ENCODE data around the gene KCNAB2. TPM values are rescaled to one million over a fixed set of nuclear protein-coding genes. Genes with fewer than 3 reads are reported as not detected.
"Not testable (repeated sequence)": the region's sequence is repeated elsewhere in the genome, so short reads cannot be mapped to it uniquely, and the experiment has no call there.

The KCNAB2 gene
- total RNA-seq, 2 donors from 2014 or later: 9.3 to 14.3 TPM

DNA sequence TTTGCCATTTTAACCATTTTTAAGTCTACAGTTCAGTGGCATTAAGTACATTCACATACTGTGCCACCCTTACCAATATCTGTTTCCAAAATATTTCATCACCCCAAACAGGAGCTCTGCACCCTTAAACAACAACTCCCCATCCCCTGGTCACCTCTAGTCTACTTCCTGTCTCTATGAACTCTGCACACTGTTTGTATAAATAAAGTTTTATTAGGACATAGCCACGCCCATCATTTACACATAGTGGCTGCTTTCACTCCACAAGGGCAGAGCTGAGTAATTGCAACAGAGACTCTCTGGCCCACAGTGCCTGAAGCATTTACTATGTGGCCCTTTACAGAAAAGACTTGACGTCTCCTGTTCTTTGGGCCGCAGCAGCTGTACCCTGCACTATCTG is 30.1 kb downstream of the KCNAB2 start:
- no peaks in the 10 kb centered on the region for H3K4me1 ChIP-seq

GRCh38 chr1:6077061-6077460 is 31.4 kb downstream of the KCNAB2 start:
- not testable (repeated sequence) for H3K4me1 ChIP-seq; H3K27ac ChIP-seq; DNase-seq (ENCODE audit: low spot score); H3K4me3 ChIP-seq; H3K9me3 ChIP-seq; H3K27me3 ChIP-seq; H3K36me3 ChIP-seq

More for the DNA sequence above, 30.1 kb downstream of the KCNAB2 start:
- TF ChIP-seq, protein P1, sequence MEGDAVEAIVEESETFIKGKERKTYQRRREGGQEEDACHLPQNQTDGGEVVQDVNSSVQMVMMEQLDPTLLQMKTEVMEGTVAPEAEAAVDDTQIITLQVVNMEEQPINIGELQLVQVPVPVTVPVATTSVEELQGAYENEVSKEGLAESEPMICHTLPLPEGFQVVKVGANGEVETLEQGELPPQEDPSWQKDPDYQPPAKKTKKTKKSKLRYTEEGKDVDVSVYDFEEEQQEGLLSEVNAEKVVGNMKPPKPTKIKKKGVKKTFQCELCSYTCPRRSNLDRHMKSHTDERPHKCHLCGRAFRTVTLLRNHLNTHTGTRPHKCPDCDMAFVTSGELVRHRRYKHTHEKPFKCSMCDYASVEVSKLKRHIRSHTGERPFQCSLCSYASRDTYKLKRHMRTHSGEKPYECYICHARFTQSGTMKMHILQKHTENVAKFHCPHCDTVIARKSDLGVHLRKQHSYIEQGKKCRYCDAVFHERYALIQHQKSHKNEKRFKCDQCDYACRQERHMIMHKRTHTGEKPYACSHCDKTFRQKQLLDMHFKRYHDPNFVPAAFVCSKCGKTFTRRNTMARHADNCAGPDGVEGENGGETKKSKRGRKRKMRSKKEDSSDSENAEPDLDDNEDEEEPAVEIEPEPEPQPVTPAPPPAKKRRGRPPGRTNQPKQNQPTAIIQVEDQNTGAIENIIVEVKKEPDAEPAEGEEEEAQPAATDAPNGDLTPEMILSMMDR (IDR thresholded peaks at IDR 0.05): no peak
- no peaks in the 10 kb centered on the region for H3K27me3 ChIP-seq
- no peak for DNase-seq (ENCODE audit: low spot score)
- no peaks in the 10 kb centered on the region for H3K9me3 ChIP-seq
- no peaks in the 10 kb centered on the region for H3K36me3 ChIP-seq
- H3K4me3 ChIP-seq: no peak overlapping the region
- no peak overlapping the region for H3K27ac ChIP-seq

DNA sequence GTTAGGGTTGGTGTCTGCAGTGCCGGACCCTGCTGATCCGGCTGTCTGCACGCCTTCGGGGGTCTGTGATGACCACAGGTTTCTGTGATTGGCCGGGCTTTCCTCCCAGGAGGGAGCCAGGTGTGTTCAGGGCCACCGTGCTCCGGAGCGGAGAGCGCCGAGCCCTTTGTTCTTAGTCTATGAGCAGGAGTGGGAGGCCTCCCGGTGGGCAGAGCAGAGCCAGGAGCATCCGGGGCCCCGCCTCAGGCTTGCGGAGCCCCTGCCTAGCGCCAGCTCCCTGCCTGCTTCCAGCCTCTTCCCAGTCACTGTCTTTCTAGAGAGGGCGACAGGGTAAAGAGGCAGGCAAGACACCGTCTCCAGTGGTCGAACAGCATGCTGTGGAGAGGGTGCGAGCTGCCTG is 31.8 kb downstream of the KCNAB2 start:
- TF ChIP-seq, protein P1 (IDR thresholded peaks at IDR 0.05): no peak
- H3K27me3 ChIP-seq: no peaks in the 10 kb centered on the region
- H3K9me3 ChIP-seq: no peaks in the 10 kb centered on the region
- no peak overlapping the region for H3K27ac ChIP-seq
- DNase-seq (ENCODE audit: low spot score): no peak
- H3K4me1 ChIP-seq: peaks cover 0 to 1% of the 10 kb centered on the region in 2 donors
- no peaks in the 10 kb centered on the region for H3K36me3 ChIP-seq
- H3K4me3 ChIP-seq: no peak overlapping the region

DNA sequence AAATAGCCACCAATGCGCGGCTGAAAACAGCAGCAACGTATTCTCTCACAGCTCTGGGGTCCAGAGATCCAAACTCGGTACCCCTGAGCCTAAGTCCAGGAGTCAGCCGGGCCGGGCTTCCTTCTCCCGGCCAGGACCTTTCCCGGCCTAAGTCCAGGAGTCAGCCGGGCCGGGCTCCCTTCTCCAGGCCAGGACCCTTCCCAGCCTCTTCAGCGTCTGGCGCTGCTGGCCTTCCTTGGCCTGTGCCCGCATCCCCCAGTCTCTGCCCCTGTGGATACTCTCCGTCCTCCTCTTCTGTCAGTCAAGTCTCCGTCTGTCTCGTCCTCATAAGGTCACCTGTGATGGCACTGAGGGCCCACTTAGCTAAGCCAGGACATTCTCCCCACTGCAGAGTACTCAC is 32.2 kb downstream of the KCNAB2 start:
- no peak for DNase-seq (ENCODE audit: low spot score)
- Histone ChIP-seq H3K27ac (no peak overlapping the region), H3K4me3 (no peak overlapping the region), H3K9me3 (no peaks in the 10 kb centered on the region), H3K36me3 (no peaks in the 10 kb centered on the region), H3K27me3 (no peaks in the 10 kb centered on the region), H3K4me1 (peaks cover 0 to 5% of the 10 kb centered on the region in 2 donors)
- TF ChIP-seq, protein P1 (IDR thresholded peaks at IDR 0.05): no peak

DNA sequence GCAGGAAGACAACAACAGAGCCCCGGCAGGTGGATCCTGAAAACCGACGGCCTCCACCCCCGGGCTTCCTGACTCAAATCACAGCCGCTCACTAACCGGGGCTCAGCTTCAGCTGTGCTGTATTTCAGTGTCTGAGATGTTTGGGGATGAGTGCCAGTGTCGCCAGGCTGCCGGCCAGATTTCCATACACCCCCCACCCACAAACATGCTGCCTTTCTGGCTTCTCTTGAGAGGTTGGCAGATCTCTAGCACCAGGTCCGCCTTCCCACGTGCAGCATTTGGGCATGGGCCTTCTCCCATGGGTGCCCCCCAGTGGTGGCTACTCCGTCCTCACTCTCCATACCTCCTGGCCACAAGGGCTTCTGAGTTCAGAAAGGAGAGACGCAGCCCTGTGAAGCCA is 34.8 kb downstream of the KCNAB2 start:
- DNase-seq (ENCODE audit: low spot score): no peak
- H3K4me3 ChIP-seq: no peak overlapping the region
- H3K27ac ChIP-seq: no peak overlapping the region
- H3K4me1 ChIP-seq: peaks cover 0 to 8% of the 10 kb centered on the region in 2 donors
- TF ChIP-seq, protein P1 (IDR thresholded peaks at IDR 0.05): peak in 1 of 2 donors; percentile 48
- no peaks in the 10 kb centered on the region for H3K36me3 ChIP-seq
- no peaks in the 10 kb centered on the region for H3K9me3 ChIP-seq
- no peaks in the 10 kb centered on the region for H3K27me3 ChIP-seq

GRCh38 chr1:6081901-6082300 is 36.2 kb downstream of the KCNAB2 start:
- Histone ChIP-seq H3K36me3 (no peaks in the 10 kb centered on the region), H3K4me1 (peaks cover 0 to 8% of the 10 kb centered on the region in 2 donors), H3K4me3 (no peak overlapping the region), H3K9me3 (no peaks in the 10 kb centered on the region), H3K27ac (no peak overlapping the region), H3K27me3 (no peaks in the 10 kb centered on the region)
- TF ChIP-seq, protein P1 (IDR thresholded peaks at IDR 0.05): no peak
- DNase-seq (ENCODE audit: low spot score): no peak
